Neutrophil (primary cell): ENCODE measurements around the gene FGF6.
"Not testable (repeated sequence)": the region's sequence is repeated elsewhere in the genome, so short reads cannot be mapped to it uniquely, and the experiment has no call there.

Experiments
- H3K27ac ChIP-seq: fragments of 200-600 bp; sonication (generic); 2 replicates; pipeline ENCODE4 v1.5.1; 2016; ENCODE audit warnings: mild to moderate bottlenecking, moderate library complexity
- H3K27me3 ChIP-seq: fragments of 200-600 bp; sonication (generic); 2 replicates; pipeline ENCODE4 v1.6.0; 2016; ENCODE audit warnings: mild to moderate bottlenecking
- H3K36me3 ChIP-seq: fragments of 200-600 bp; sonication (generic); 2 replicates; pipeline ENCODE4 v1.5.1; 2017
- H3K4me1 ChIP-seq, 2 experiments: fragments of 200-600 bp in 1 of 2; sonication (generic) in 1 of 2; 1 replicate in 1 of 2; 2 replicates in 1 of 2; pipeline versions ENCODE4 v1.5.1 to v1.6.1; 2013 to 2016; ENCODE audit warnings: low read depth in 1 of 2, low read length in 1 of 2, mild to moderate bottlenecking in 1 of 2, moderate library complexity in 1 of 2; ENCODE audit not compliant: control insufficient read depth in 1 of 2, insufficient read depth in 1 of 2
- H3K4me3 ChIP-seq, 2 experiments: fragments of 200-600 bp in 1 of 2; sonication (generic) in 1 of 2; 1 replicate in 1 of 2; 2 replicates in 1 of 2; pipeline ENCODE4 v1.5.1; 2013 to 2016; ENCODE audit warnings: low read depth in 1 of 2, low read length in 1 of 2, mild to moderate bottlenecking in 1 of 2, moderate library complexity in 1 of 2
- H3K9me3 ChIP-seq: fragments of 200-600 bp; sonication (generic); 2 replicates; pipeline ENCODE4 v1.5.1; 2016
- CTCF ChIP-seq: fragments of 200-600 bp; sonication (generic); IDR thresholded peaks from 2 replicates; pipeline ENCODE4 v1.5.1; 2016; ENCODE audit warnings: antibody characterized with exemption

FGF6 gene

GRCh38 chr12:4471256-4471655, 25.6 kb upstream of the FGF6 start:
- H3K4me3 ChIP-seq = no peak overlapping the region
- TF ChIP-seq CTCF = no peak
- H3K27me3 ChIP-seq = peaks cover 50% of the 10 kb centered on the region
- H3K27ac ChIP-seq = peak overlapping the region; percentile 17
- H3K4me1 ChIP-seq = peaks cover 9 to 22% of the 10 kb centered on the region in 2 experiments
- no peaks in the 10 kb centered on the region for H3K36me3 ChIP-seq
- no peaks in the 10 kb centered on the region for H3K9me3 ChIP-seq

- TF ChIP-seq CTCF = no peak
- no peaks in the 10 kb centered on the region for H3K36me3 ChIP-seq
- peaks cover 9 to 18% of the 10 kb centered on the region in 2 experiments for H3K4me1 ChIP-seq
- H3K4me3 ChIP-seq = no peak overlapping the region
- no peak overlapping the region for H3K27ac ChIP-seq
- H3K27me3 ChIP-seq = peaks cover 38% of the 10 kb centered on the region
- no peaks in the 10 kb centered on the region for H3K9me3 ChIP-seq
Observed at GRCh38 chr12:4468994-4469393, 23.4 kb upstream of the FGF6 start.

GRCh38 chr12:4460761-4461160, 15.1 kb upstream of the FGF6 start:
- no peak overlapping the region for H3K4me3 ChIP-seq
- H3K9me3 ChIP-seq = no peaks in the 10 kb centered on the region
- no peak for TF ChIP-seq CTCF
- H3K27me3 ChIP-seq = peaks cover 13% of the 10 kb centered on the region
- H3K27ac ChIP-seq = no peak overlapping the region
- no peaks in the 10 kb centered on the region for H3K4me1 ChIP-seq
- no peaks in the 10 kb centered on the region for H3K36me3 ChIP-seq

GRCh38 chr12:4455849-4456248, 10.2 kb upstream of the FGF6 start:
- H3K4me3 ChIP-seq = not testable (repeated sequence)

GRCh38 chr12:4454315-4454860, 8.8 kb upstream of the FGF6 start:
- H3K27ac ChIP-seq = no peak overlapping the region
- peaks cover 21% of the 10 kb centered on the region for H3K27me3 ChIP-seq
- H3K4me3 ChIP-seq = no peak overlapping the region
- H3K36me3 ChIP-seq = no peaks in the 10 kb centered on the region
- TF ChIP-seq CTCF = no peak
- no peaks in the 10 kb centered on the region for H3K4me1 ChIP-seq
- H3K9me3 ChIP-seq = no peaks in the 10 kb centered on the region

More at GRCh38 chr12:4455849-4456248, 10.2 kb upstream of the FGF6 start:
- peaks cover 18% of the 10 kb centered on the region for H3K27me3 ChIP-seq
- H3K9me3 ChIP-seq, H3K4me1 ChIP-seq, H3K36me3 ChIP-seq, H3K27ac ChIP-seq: not testable (repeated sequence)

- no peak for TF ChIP-seq CTCF
- H3K27me3 ChIP-seq = peaks cover 21% of the 10 kb centered on the region
- H3K36me3 ChIP-seq = no peaks in the 10 kb centered on the region
- H3K27ac ChIP-seq = no peak overlapping the region
- no peaks in the 10 kb centered on the region for H3K9me3 ChIP-seq
- H3K4me1 ChIP-seq = no peaks in the 10 kb centered on the region
- H3K4me3 ChIP-seq = no peak overlapping the region
Observed at GRCh38 chr12:4451694-4452093, 6.1 kb upstream of the FGF6 start.
